ENCODE data around the gene ZHX3. TPM values are rescaled to one million over a fixed set of nuclear protein-coding genes. Genes with fewer than 3 reads are reported as not detected.
"Not testable (repeated sequence)": the region's sequence is repeated elsewhere in the genome, so short reads cannot be mapped to it uniquely, and the experiment has no call there.

ZHX3 gene
- polyA plus RNA-seq, 4 donors, result 19.7 to 28.7 (median 25.3) TPM

DNA sequence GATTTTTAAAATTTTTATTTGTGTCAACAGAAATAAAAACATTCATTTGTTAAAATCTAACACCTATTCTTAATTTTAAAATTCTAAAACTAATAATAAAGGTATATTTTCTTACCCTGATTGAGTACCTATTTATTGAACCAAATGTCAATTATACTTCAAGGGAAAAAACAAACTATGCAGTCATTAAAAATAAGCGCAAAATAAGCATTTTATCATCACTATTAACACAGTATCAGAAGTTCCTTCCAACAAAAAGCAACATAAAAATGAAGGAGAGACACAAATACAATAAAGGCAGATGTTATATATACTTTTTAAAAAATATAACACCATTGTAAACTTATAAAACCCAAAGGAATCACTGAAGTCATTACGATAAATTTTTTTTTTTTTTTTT is 52.7 kb downstream of the ZHX3 start:
- no peak for DNase-seq (ENCODE audit: low read depth in 4 of 4, low spot score in 3 of 4)

DNA sequence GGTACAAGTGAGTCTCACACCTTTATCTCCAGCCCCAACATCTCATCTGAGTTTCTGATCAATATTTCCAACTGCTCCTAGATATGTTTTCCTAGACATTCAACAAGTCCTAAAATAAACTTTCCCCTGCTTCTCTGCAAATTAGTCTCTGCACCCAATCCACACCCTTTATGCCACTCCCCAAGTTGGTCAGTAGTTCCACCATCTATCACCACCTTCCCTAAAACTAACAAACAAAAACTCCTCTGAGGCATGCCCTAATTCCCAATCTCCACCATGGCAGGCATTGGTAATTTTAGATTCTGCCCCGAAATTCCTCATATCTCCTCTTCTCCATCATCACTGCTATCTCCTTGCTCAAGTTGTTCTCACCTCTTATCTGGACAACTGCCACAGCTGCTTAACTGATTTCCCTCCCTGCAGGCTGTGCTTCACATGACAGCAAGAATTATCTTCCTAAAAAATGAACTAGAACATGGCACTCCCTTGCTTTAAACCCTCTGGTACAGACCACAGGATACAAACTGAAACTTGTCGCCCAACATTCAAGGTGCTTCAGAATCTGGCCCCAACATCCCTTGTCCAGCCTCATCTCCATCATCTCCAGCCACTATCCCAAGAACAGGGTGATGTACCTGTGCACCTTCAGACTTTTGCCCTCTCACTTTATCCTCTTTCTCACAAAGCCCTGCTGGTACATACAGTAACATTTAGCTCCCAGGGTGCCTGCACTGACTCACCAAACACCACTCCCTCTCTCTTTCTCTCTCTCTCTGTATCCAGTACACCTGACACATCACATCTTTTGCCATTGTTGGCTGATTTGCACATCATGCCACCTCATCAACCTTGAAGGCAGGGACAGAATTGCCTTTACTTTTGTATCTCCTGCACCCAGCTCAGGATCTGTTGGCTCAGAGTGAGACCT is 55.5 kb downstream of the ZHX3 start:
- no peak for DNase-seq (ENCODE audit: low read depth in 4 of 4, low spot score in 3 of 4)

GRCh38 chr20:41261260-41261659 is 56.3 kb downstream of the ZHX3 start:
- no peak for DNase-seq (ENCODE audit: low read depth in 4 of 4, low spot score in 3 of 4)

- DNase-seq (ENCODE audit: low read depth in 4 of 4, low spot score in 3 of 4), result no peak
Observed at GRCh38 chr20:41260734-41261220, 56.8 kb downstream of the ZHX3 start.

- DNase-seq (ENCODE audit: low read depth in 4 of 4, low spot score in 3 of 4), result no peak
Observed at GRCh38 chr20:41259309-41259708, 58.2 kb downstream of the ZHX3 start.

DNA sequence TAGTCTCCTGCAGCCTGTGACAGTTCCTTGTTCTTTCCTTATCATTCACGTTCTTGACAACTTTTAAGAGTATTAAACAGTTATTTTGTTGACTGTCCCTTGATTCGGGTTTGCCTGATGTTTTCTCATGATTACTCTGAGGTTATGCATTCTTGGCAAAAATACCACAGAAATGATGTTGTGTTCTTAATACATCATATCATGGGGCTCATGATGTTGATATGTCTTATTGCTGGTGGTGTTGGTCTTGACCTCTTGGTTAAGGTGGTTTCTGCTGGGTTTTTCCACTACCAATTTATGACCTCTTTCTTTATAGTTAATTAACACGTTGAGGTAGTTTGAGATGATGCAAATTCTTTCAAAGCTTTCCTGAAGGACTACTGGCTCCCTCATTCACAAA is 59.1 kb downstream of the ZHX3 start:
- no peak for DNase-seq (ENCODE audit: low read depth in 4 of 4, low spot score in 3 of 4)

GRCh38 chr20:41256516-41256915 is 61.0 kb downstream of the ZHX3 start:
- no peak for DNase-seq (ENCODE audit: low read depth in 4 of 4, low spot score in 3 of 4)

DNA sequence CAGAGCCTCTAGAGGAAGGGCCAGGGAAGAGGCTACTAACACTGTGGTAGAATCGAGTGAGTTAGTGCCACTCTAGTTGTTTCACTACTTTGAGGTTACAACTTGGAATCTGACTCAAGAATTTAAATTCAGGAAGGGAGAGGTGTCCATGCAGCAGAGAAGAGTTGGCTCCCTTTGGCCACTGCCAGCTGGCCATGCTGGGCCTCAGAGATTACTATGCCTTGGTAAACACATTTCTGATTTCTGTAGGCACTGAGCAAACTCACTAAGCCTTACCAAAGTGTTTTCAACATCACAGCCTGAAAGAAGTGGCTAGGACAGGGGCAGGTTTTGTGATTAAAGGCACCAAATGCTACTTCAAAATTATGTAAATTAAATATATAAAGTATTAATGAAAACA is 61.9 kb downstream of the ZHX3 start:
- DNase-seq (ENCODE audit: low read depth in 4 of 4, low spot score in 3 of 4), result no peak

DNA sequence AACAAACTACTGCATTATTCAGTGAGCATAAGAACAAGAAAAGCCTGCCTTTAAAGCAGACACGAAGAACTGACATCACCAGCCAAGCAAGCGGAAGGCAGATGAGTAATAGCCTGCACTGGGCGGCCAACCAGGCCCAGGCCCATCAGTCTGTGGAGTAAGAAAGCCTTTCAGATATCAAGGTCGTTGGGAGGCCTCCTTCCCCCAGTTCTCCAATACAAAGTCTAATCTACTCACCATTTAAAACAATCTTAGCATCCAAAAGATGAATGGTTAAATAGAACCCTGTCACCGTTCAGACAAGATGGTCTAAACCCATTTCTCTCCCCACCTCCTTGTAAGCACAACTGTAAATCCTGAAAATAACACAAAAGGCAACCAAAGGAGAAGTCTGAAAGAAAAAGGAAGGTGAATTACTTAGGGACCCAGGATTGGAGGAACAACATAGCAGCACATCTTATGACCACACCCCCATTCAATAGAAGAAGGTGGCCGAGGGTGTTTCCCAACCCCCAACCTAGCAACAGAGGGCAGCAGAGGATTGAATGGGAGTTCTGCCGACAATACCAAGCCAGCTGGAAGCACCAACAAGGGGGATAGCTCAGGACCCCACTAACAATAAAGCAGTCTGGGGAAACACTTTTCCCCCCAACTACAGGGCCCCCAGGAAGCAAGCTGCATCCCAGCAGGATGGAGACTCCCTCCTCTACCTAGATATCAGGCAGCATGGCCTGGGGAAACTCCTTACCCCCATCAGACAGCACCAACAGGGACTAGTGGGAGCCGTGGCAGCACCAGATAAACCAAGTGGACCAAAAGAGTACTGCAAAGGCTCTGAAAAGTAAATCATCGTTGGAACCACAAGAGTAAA is 67.9 kb downstream of the ZHX3 start:
- DNase-seq (ENCODE audit: low read depth in 4 of 4, low spot score in 3 of 4), result no peak

DNA sequence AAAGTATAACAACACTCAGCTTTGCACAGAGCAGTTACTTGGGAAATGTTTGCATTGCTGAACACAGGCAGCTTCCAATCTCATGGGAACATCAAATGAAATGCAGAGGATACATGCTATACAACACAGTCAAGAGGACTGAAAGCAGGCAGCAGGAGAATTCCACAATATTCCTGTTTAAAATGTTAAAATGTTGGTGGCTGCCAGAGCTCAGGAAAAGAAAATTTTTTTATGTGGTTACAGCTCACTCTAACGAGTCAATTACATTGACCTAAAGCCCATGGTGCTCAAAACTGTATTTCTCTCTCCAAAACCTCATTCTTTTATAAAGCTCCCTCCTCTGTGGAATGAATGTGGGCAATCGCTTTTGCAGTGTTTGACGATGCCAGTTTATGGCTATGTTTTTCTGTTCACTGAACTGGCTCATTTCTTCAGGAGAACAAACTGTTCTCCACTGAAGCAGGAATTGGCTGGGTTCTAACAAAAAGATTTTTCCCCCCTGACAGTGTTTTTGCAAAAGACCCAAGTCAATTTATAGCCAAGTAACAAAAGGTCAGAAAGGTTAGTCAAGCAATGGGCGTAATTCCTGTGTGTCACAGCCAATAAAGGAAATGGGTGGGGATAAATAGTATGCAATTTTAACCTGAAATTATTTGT is 69.0 kb downstream of the ZHX3 start:
- no peak for DNase-seq (ENCODE audit: low read depth in 4 of 4, low spot score in 3 of 4)

GRCh38 chr20:41247523-41248367 is 69.8 kb downstream of the ZHX3 start:
- no peak for DNase-seq (ENCODE audit: low read depth in 4 of 4, low spot score in 3 of 4)

GRCh38 chr20:41245086-41245707 is 72.3 kb downstream of the ZHX3 start:
- no peak for DNase-seq (ENCODE audit: low read depth in 4 of 4, low spot score in 3 of 4)

- no peak for DNase-seq (ENCODE audit: low read depth in 4 of 4, low spot score in 3 of 4)
Observed at GRCh38 chr20:41242807-41243206, 74.7 kb downstream of the ZHX3 start.

GRCh38 chr20:41242352-41242751 is 75.2 kb downstream of the ZHX3 start:
- DNase-seq (ENCODE audit: low read depth in 4 of 4, low spot score in 3 of 4), result no peak

DNA sequence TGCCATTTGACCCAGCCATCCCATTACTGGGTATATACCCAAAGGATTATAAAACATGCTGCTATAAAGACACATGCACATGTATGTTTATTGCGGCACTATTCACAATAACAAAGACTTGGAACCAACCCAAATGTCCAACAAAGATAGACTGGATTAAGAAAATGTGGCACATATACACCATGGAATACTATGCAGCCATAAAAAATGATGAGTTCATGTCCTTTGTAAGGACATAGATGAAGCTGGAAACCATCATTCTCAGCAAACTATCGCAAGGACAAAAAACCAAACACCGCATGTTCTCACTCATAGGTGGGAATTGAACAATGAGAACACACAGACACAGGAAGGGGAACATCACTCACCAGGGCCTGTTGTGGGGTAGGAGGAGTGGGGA is 80.3 kb downstream of the ZHX3 start:
- DNase-seq (ENCODE audit: low read depth in 4 of 4, low spot score in 3 of 4), result not testable (repeated sequence)

DNA sequence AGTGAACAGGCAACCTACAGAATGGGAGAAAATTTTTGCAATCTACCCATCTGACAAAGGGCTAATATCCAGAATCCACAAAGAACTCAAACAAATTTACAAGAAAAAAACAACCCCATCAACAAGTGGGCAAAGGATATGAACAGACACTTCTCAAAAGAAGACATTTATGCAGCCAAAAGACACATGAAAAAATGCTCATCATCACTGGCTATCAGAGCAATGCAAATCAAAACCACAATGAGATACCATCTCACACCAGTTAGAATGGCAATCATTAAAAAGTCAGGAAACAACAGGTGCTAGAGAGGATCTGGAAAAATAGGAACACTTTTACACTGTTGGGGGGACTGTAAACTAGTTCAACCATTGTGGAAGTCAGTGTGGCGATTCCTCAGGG is 80.7 kb downstream of the ZHX3 start:
- not testable (repeated sequence) for DNase-seq (ENCODE audit: low read depth in 4 of 4, low spot score in 3 of 4)

- DNase-seq (ENCODE audit: low read depth in 4 of 4, low spot score in 3 of 4), result no peak
Observed at GRCh38 chr20:41234546-41234945, 83.0 kb downstream of the ZHX3 start.

DNA sequence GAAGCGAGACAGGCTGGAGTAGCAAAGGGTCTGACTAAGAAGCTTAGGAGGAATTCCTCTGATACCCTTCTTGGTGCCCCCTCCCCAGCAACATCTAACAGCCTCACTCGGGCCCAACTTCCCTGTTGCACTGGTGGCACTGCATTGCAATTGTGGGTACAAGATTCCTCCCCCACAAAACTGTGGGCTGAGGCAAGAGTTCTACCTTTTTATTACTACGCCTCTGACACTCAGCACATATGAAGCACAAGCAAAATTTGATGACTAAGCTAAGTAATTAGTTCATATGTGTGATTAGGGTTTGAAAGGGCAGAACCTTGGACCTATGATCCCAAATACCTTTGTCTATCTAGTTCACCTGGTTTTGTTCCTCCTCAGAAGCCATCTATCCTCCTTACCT is 83.5 kb downstream of the ZHX3 start:
- DNase-seq (ENCODE audit: low read depth in 4 of 4, low spot score in 3 of 4), result no peak

Measured in right renal pelvis (tissue), 4 donors.